GM19023 (cell line): Measurements from ENCODE around the gene RANBP17.
"Not testable (repeated sequence)": the region's sequence is repeated elsewhere in the genome, so short reads cannot be mapped to it uniquely, and the experiment has no call there.

Experiments
- ATAC-seq: cut with Tn5 transposase; IDR thresholded peaks from one replicate; pipeline ENCODE4 v1.9.1; 2021; ENCODE audit warnings: mild to moderate bottlenecking, moderate library complexity; ENCODE audit not compliant: unreplicated experiment

Gene RANBP17

GRCh38 chr5:170861917-170862766 lies at the start of gene RANBP17:
RANBP17 (plus strand) TSS chr5:170862018.
- ATAC-seq, result no peak

- no peak for ATAC-seq
These were observed 48.6 kb upstream of the RANBP17 start for GRCh38 chr5:170813231-170813630.

- no peak for ATAC-seq
These were observed 44.6 kb upstream of the RANBP17 start for GRCh38 chr5:170817195-170817594.

GRCh38 chr5:170818232-170818631 lies 43.6 kb upstream of the RANBP17 start:
- ATAC-seq, result no peak

- ATAC-seq, result no peak
These were observed 42.0 kb upstream of the RANBP17 start for GRCh38 chr5:170819824-170820223.

- ATAC-seq, result no peak
These were observed 40.5 kb upstream of the RANBP17 start for GRCh38 chr5:170821257-170821800.

- ATAC-seq, result no peak
These were observed 35.7 kb upstream of the RANBP17 start for GRCh38 chr5:170826117-170826516.

GRCh38 chr5:170832241-170832640 lies 29.6 kb upstream of the RANBP17 start:
- no peak for ATAC-seq

GRCh38 chr5:170833981-170834380 lies 27.8 kb upstream of the RANBP17 start:
- ATAC-seq, result not testable (repeated sequence)

GRCh38 chr5:170836226-170836625 lies 25.6 kb upstream of the RANBP17 start:
- no peak for ATAC-seq

- no peak for ATAC-seq
These were observed 17.9 kb upstream of the RANBP17 start for GRCh38 chr5:170843870-170844269.

- no peak for ATAC-seq
These were observed 17.2 kb upstream of the RANBP17 start for GRCh38 chr5:170844651-170845050.

- no peak for ATAC-seq
These were observed 15.4 kb upstream of the RANBP17 start for GRCh38 chr5:170846416-170846815.

GRCh38 chr5:170846846-170847245 lies 15.0 kb upstream of the RANBP17 start:
- no peak for ATAC-seq

- ATAC-seq, result no peak
These were observed 13.8 kb upstream of the RANBP17 start for GRCh38 chr5:170848033-170848432.

- no peak for ATAC-seq
These were observed 12.4 kb upstream of the RANBP17 start for GRCh38 chr5:170849374-170849773.

- ATAC-seq, result no peak
These were observed 7.3 kb upstream of the RANBP17 start for GRCh38 chr5:170854566-170854965.

GRCh38 chr5:170857066-170857465 lies 4.8 kb upstream of the RANBP17 start:
- ATAC-seq, result no peak

GRCh38 chr5:170860415-170860814 lies 1.4 kb upstream of the RANBP17 start:
- ATAC-seq, result no peak

- no peak for ATAC-seq
These were observed 776 bp upstream of the RANBP17 start for GRCh38 chr5:170860818-170861666.

- ATAC-seq, result no peak
These were observed 226 bp upstream of the RANBP17 start for GRCh38 chr5:170861667-170861916.

- no peak for ATAC-seq
These were observed 1.8 kb downstream of the RANBP17 start for GRCh38 chr5:170863646-170864045.
